Upper lobe of left lung (tissue), 6 donors: ENCODE results near the gene CTNNA1. TPM values are rescaled to one million over a fixed set of nuclear protein-coding genes. Genes with fewer than 3 reads are reported as not detected.

ENCODE experiments used
- ATAC-seq, 2 donors: fragments of 200-7000 bp; cut with Tn5 transposase; one replicate each; pipeline ENCODE4 v1.9.1; 2022; ENCODE audit warnings: mild to moderate bottlenecking in 2 of 2, moderate library complexity in 2 of 2; ENCODE audit not compliant: low FRiP score in 2 of 2
- DNase-seq, 2 donors: peaks; one replicate each; pipeline ENCODE4 v3.0.0-alpha.2; 2019 to 2020
- H3K27ac ChIP-seq, 4 donors: fragments of 200-600 bp; sonication (generic); one replicate each; pipeline ENCODE4 v1.5.1; 2016 to 2019
- H3K27me3 ChIP-seq, 4 donors: fragments of 200-600 bp; sonication (generic); one replicate each; pipeline ENCODE4 v1.5.1; 2017 to 2019
- H3K36me3 ChIP-seq, 4 donors: fragments of 200-600 bp; sonication (generic); one replicate each; pipeline ENCODE4 v1.5.1; 2016 to 2019
- H3K4me1 ChIP-seq, 4 donors: fragments of 200-600 bp; sonication (generic); one replicate each; pipeline ENCODE4 v1.5.1; 2018 to 2019
- H3K4me3 ChIP-seq, 4 donors: fragments of 200-600 bp; sonication (generic); one replicate each; pipeline ENCODE4 v1.5.1; 2017 to 2019; ENCODE audit warnings: mild to moderate bottlenecking in 2 of 4, moderate library complexity in 1 of 4
- H3K9me3 ChIP-seq, 4 donors: fragments of 200-600 bp; sonication (generic); one replicate each; pipeline ENCODE4 v1.5.1; 2018 to 2019
- EP300 ChIP-seq, 4 donors: sonication (generic); formaldehyde crosslinking; IDR thresholded peaks; one replicate each; pipeline ENCODE4 v1.5.1; 2017; ENCODE audit warnings: antibody characterized with exemption in 4 of 4, control low read depth in 2 of 4
- POLR2A ChIP-seq, 4 donors: fragments of 450-650 bp; IDR thresholded peaks; one replicate each; pipeline ENCODE4 v1.5.1; 2016 to 2017; ENCODE audit warnings: antibody characterized with exemption in 4 of 4, mild to moderate bottlenecking in 2 of 4
- POLR2AphosphoS5 ChIP-seq, 2 donors: sonication (generic); formaldehyde crosslinking; IDR thresholded peaks; one replicate each; pipeline ENCODE4 v1.5.1; 2017; ENCODE audit warnings: antibody characterized with exemption in 2 of 2
- WGBS, 2 donors: methylation state at CpG; one replicate each; pipeline ENCODE4 v1.1.5; 2017 to 2018; 5-methylcytosine and 5-hydroxymethylcytosine counted together
- total RNA-seq, 6 donors: library from RNA; depleted of rRNA in 4 of 6; stranded (reverse); fragments of >200 nt in 4 of 6; gene quantifications; one replicate each; pipeline versions ENCODE4 v1.1.0 to v1.2.1, GENCODE V29; 2016 to 2021
- TF ChIP-seq, protein P1 (sequence below), 6 experiments: fragments of 450-650 bp in 4 of 6; fragments of 200-600 bp in 2 of 6; sonication (generic) in 2 of 6; IDR thresholded peaks; one replicate each; pipeline ENCODE4 v1.5.1; 2016 to 2019; ENCODE audit warnings: antibody characterized with exemption in 6 of 6
- donor health status: DM: no; HTN: no; CAD: no; lungs with moderate emphysema.
- donor health status: DM: no; HTN: yes; CAD: no; lungs with severe emphysema.

Gene CTNNA1
- total RNA-seq, 6 donors from 2014 or later: 352 to 505 (median 415) TPM

DNA sequence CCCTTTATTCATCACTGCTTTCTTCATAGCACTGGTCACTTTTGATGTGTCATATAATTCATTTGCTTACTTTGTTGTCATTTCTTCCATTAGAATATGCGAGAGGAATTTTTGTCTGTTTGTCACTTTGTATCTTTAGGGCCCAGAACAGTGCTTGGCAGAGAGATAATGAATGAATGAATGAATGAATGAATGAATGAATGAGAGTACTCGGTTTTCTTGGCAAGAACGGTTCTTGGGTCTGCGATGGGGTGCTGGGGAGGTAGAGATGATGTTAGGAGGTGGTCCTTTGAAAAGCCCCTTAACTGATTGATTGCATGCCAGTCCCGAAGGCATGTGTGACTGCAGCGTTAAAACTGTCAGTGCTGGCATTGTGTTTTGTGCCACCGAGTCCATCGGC is 174.3 kb downstream of the CTNNA1 start:
- Histone ChIP-seq H3K27me3 (no peaks in the 10 kb centered on the region), H3K4me1 (peaks cover 3 to 19% (median 6%) of the 10 kb centered on the region in 4 donors), H3K36me3 (peaks cover 42 to 84% (median 77%) of the 10 kb centered on the region in 4 donors), H3K9me3 (no peaks in the 10 kb centered on the region), H3K4me3 (no peak overlapping the region), H3K27ac (peak overlapping the region in 2 of 4 donors; percentile 7 to 23)
- WGBS, 2 donors: 77 to 82% methylated on average over 8 of the region's 8 CpGs
- DNase-seq (no peak), ATAC-seq (no peak)
- TF ChIP-seq, protein P1, sequence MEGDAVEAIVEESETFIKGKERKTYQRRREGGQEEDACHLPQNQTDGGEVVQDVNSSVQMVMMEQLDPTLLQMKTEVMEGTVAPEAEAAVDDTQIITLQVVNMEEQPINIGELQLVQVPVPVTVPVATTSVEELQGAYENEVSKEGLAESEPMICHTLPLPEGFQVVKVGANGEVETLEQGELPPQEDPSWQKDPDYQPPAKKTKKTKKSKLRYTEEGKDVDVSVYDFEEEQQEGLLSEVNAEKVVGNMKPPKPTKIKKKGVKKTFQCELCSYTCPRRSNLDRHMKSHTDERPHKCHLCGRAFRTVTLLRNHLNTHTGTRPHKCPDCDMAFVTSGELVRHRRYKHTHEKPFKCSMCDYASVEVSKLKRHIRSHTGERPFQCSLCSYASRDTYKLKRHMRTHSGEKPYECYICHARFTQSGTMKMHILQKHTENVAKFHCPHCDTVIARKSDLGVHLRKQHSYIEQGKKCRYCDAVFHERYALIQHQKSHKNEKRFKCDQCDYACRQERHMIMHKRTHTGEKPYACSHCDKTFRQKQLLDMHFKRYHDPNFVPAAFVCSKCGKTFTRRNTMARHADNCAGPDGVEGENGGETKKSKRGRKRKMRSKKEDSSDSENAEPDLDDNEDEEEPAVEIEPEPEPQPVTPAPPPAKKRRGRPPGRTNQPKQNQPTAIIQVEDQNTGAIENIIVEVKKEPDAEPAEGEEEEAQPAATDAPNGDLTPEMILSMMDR (IDR thresholded peaks at IDR 0.05): no peak
- TF ChIP-seq EP300 (IDR thresholded peaks at IDR 0.05): no peak
- TF ChIP-seq POLR2A (IDR thresholded peaks at IDR 0.05): no peak
- TF ChIP-seq POLR2AphosphoS5 (IDR thresholded peaks at IDR 0.05): no peak

GRCh38 chr5:138927979-138928378 is 174.8 kb downstream of the CTNNA1 start:
- H3K9me3 ChIP-seq: no peaks in the 10 kb centered on the region
- H3K4me1 ChIP-seq: peaks cover 3 to 19% (median 6%) of the 10 kb centered on the region in 4 donors
- peak in 1 of 2 donors; percentile 34 for ATAC-seq
- DNase-seq: peak in 1 of 2 donors; percentile 90
- peak overlapping the region in 2 of 4 donors; percentile 0 to 23 for H3K27ac ChIP-seq
- TF ChIP-seq EP300 (IDR thresholded peaks at IDR 0.05) (no peak), POLR2A (IDR thresholded peaks at IDR 0.05) (no peak), POLR2AphosphoS5 (IDR thresholded peaks at IDR 0.05) (no peak)
- TF ChIP-seq, protein P1 (IDR thresholded peaks at IDR 0.05): no peak
- H3K4me3 ChIP-seq: no peak overlapping the region
- WGBS, 2 donors: 52 to 75% methylated on average over 7 of the region's 7 CpGs
- peaks cover 47 to 88% (median 81%) of the 10 kb centered on the region in 4 donors for H3K36me3 ChIP-seq
- no peaks in the 10 kb centered on the region for H3K27me3 ChIP-seq

DNA sequence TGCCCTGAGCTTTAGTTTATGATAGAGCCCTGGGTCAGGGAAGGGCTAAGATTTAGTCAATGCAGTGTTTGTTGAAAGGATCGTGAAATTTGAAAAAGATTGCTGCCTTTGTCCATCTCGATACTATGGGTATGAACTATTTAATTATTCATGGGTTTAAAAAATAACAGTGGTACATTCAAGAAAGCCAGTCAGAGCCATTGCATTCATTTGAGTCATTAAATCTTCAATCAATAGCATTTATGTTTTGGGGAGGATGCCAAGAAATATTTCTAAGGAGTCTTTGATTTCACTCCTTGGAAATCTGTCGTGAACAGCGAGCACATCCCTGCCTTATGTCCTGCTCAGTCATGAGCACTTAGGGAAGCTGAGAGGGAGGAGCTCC is 176.3 kb downstream of the CTNNA1 start:
- TF ChIP-seq EP300 (IDR thresholded peaks at IDR 0.05) (no peak), POLR2A (IDR thresholded peaks at IDR 0.05) (no peak), POLR2AphosphoS5 (IDR thresholded peaks at IDR 0.05) (no peak)
- TF ChIP-seq, protein P1 (IDR thresholded peaks at IDR 0.05): no peak

DNA sequence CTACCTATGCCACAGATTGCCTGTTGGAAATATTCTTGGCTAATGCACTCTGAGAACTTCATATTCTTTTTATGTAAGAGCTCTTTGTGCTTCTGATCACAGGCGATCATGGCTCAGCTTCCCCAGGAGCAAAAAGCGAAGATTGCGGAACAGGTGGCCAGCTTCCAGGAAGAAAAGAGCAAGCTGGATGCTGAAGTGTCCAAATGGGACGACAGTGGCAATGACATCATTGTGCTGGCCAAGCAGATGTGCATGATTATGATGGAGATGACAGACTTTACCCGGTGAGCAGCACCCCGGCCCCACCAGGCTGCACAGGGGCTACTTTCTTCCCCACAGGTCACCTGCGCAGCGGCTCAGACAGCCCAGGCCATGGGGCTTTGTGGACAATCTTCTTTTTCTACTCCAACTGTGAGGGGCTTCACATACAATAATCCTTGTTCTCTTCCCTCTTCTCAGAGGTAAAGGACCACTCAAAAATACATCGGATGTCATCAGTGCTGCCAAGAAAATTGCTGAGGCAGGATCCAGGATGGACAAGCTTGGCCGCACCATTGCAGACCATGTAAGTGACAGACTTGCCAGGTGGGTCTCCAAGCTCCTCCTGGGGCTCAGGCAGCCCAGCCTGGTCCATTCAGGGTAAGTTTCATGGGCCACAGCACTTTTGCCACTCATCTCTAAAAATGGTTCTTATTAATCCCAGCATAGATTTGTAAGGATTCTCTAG is 177.3 kb downstream of the CTNNA1 start:
- H3K4me3 ChIP-seq: no peak overlapping the region
- TF ChIP-seq, protein P1 (IDR thresholded peaks at IDR 0.05): no peak
- no peak for TF ChIP-seq POLR2AphosphoS5 (IDR thresholded peaks at IDR 0.05)
- no peak for TF ChIP-seq POLR2A (IDR thresholded peaks at IDR 0.05)
- TF ChIP-seq EP300 (IDR thresholded peaks at IDR 0.05): no peak
- H3K9me3 ChIP-seq: no peaks in the 10 kb centered on the region
- H3K27ac ChIP-seq: no peak overlapping the region
- DNase-seq (no peak), ATAC-seq (no peak)
- WGBS, 2 donors: 87 to 88% methylated on average over 10 of the region's 10 CpGs
- peaks cover 3 to 19% (median 6%) of the 10 kb centered on the region in 4 donors for H3K4me1 ChIP-seq
- H3K27me3 ChIP-seq: no peaks in the 10 kb centered on the region
- H3K36me3 ChIP-seq: peaks cover 50 to 98% (median 90%) of the 10 kb centered on the region in 4 donors

More for the DNA sequence above, 176.3 kb downstream of the CTNNA1 start:
- Histone ChIP-seq H3K9me3 (no peaks in the 10 kb centered on the region), H3K4me3 (no peak overlapping the region), H3K4me1 (peaks cover 3 to 19% (median 6%) of the 10 kb centered on the region in 4 donors), H3K27me3 (no peaks in the 10 kb centered on the region), H3K27ac (no peak overlapping the region), H3K36me3 (peaks cover 54 to 99% (median 93%) of the 10 kb centered on the region in 4 donors)
- ATAC-seq (no peak), DNase-seq (no peak)
- 95 to 99% methylated on average over 4 of the region's 4 CpGs for WGBS, 2 donors
